Naive thymus-derived CD4-positive, alpha-beta T cell (primary cell): Measurements from ENCODE around the gene MREG. TPM values are rescaled to one million over a fixed set of nuclear protein-coding genes. Genes with fewer than 3 reads are reported as not detected.

Experiments
- ATAC-seq: fragments of 150-1000 bp; cut with Tn5 transposase; 2 replicates; pipeline ENCODE4 v1.10.0; 2021; ENCODE audit warnings: mild to moderate bottlenecking, moderate library complexity
- CTCF ChIA-PET: fragments of 350-600 bp; sonication (Branson Sonifier 250); formaldehyde crosslinking; loops from one replicate; lab custom pipeline; 2021; ENCODE audit warnings: antibody characterized with exemption; lab: Charles Lee
- POLR2A ChIA-PET: fragments of 350-600 bp; sonication (Branson Sonifier 250); formaldehyde crosslinking; loops from one replicate; lab custom pipeline; 2021; ENCODE audit warnings: antibody characterized with exemption, inconsistent platforms; lab: Charles Lee
- DNase-seq, 9 donors: peaks; one replicate each; pipeline versions ENCODE4 v3.0.0 to v3.0.0-alpha.2; 2020 to 2022; ENCODE audit warnings: mixed read lengths in 1 of 9
- H3K27ac ChIP-seq: one replicate; pipeline ENCODE4 v1.7.0; 2013; ENCODE audit warnings: mild to moderate bottlenecking, low read depth, low read length, moderate library complexity
- H3K27me3 ChIP-seq, 2 donors: one replicate each; pipeline ENCODE4 v1.7.0; 2013; ENCODE audit warnings: low read length in 2 of 2, mild to moderate bottlenecking in 2 of 2, moderate library complexity in 2 of 2; ENCODE audit not compliant: control insufficient read depth in 2 of 2, insufficient read depth in 2 of 2
- H3K36me3 ChIP-seq, 3 experiments: 1 replicate in 2 of 3; 2 replicates in 1 of 3; pipeline ENCODE4 v1.7.0; 2013; ENCODE audit warnings: low read length in 3 of 3, mild to moderate bottlenecking in 3 of 3, moderate library complexity in 1 of 3; ENCODE audit not compliant: insufficient read depth in 3 of 3, control insufficient read depth in 2 of 3
- H3K4me1 ChIP-seq, 2 donors: one replicate each; pipeline ENCODE4 v1.7.0; 2013; ENCODE audit warnings: low read length in 2 of 2, mild to moderate bottlenecking in 2 of 2, moderate library complexity in 1 of 2; ENCODE audit not compliant: control insufficient read depth in 2 of 2, insufficient read depth in 2 of 2
- H3K4me3 ChIP-seq: 2 replicates; pipeline ENCODE4 v1.7.0; 2013; ENCODE audit warnings: mild to moderate bottlenecking, low read length
- H3K9me3 ChIP-seq, 3 experiments: 1 replicate in 2 of 3; 2 replicates in 1 of 3; pipeline ENCODE4 v1.7.0; 2013; ENCODE audit warnings: low read length in 3 of 3; ENCODE audit not compliant: control insufficient read depth in 2 of 3
- H3K27ac Mint-ChIP-seq, 9 donors: one replicate each; pipeline ENCODE4 v1.8.0; 2020 to 2022; ENCODE audit warnings: mixed read lengths in 9 of 9, mild to moderate bottlenecking in 8 of 9, moderate library complexity in 5 of 9, inconsistent platforms in 2 of 9
- H3K27me3 Mint-ChIP-seq, 5 donors: one replicate each; pipeline ENCODE4 v1.8.0; 2021 to 2022; ENCODE audit warnings: mixed read lengths in 5 of 5, mild to moderate bottlenecking in 1 of 5
- H3K36me3 Mint-ChIP-seq, 5 donors: one replicate each; pipeline ENCODE4 v1.8.0; 2020 to 2022; ENCODE audit warnings: mixed read lengths in 5 of 5, mild to moderate bottlenecking in 3 of 5, inconsistent platforms in 1 of 5
- H3K4me1 Mint-ChIP-seq, 7 donors: one replicate each; pipeline ENCODE4 v1.8.0; 2020 to 2022; ENCODE audit warnings: mixed read lengths in 7 of 7, mild to moderate bottlenecking in 3 of 7, inconsistent platforms in 1 of 7
- H3K4me3 Mint-ChIP-seq, 10 donors: one replicate each; pipeline ENCODE4 v1.8.0; 2020 to 2022; ENCODE audit warnings: mild to moderate bottlenecking in 10 of 10, mixed read lengths in 10 of 10, moderate library complexity in 6 of 10, inconsistent platforms in 2 of 10
- H3K9me3 Mint-ChIP-seq, 11 donors: one replicate each; pipeline ENCODE4 v1.8.0; 2020 to 2022; ENCODE audit warnings: mixed read lengths in 11 of 11, mild to moderate bottlenecking in 4 of 11, inconsistent platforms in 1 of 11, moderate library complexity in 1 of 11
- intact Hi-C, 2 donors: fragments of 100-400 bp; cut with micrococcal nuclease; formaldehyde crosslinking; loops; one replicate each; pipeline ENCODE4 v1.15.1; 2023
- polyA plus RNA-seq, 2 donors: library from polyadenylated mRNA; unstranded; fragments of 300-500 nt; fragmentation: Illumina TruSeq; gene quantifications; one replicate each; pipeline ENCODE4 v1.2.3, GENCODE V29; 2021
- total RNA-seq, 6 experiments: library from RNA in 5 of 6; stranded (reverse) in 5 of 6; gene quantifications; 1 replicate in 5 of 6; 2 replicates in 1 of 6; pipeline ENCODE4 v1.2.3 and lab custom pipeline; 2021 to 2026

MREG gene
- total and polyA plus RNA-seq, 7 experiments from 2014 or later, result 0.39 to 8.5 (median 6.1) TPM

DNA sequence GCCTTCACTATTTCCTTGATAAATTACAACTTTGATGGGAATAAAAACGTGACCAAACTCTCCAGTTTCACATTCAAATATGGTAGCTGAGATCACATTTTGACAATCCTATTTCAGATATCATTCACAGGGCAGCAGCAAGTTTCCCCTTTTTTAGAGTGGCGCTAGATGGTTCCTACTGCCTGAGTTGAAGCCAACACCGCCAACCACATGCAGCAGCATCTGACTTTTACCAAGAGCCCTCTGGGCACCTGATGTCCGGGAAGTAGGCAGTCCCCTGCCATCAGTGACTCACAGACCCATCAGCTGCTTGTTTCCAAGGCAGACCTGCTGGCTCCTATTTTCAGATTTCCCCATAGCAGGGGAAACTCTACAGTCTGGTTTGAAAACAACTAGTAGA is 4.0 kb upstream of the MREG start:
- H3K27me3 ChIP-seq, result no peaks in the 10 kb centered on the region
- intact Hi-C loops, result loop anchor here (2.0 to 5.0 kb wide), 2 partner anchors 1209 to 1210 kb away; partner anchors contain the start of gene BARD1 (in 2 of the 2)
- DNase-seq (no peak), ATAC-seq (no peak)
- Mint-ChIP-seq H3K36me3 (peaks cover 0 to 18% (median 10%) of the 10 kb centered on the region in 5 donors), H3K4me1 (peaks cover 17 to 56% (median 52%) of the 10 kb centered on the region in 7 donors), H3K4me3 (peak overlapping the region in 2 of 10 donors; percentile 26 to 65), H3K9me3 (peaks cover 0 to 5% (median 0%) of the 10 kb centered on the region in 11 donors), H3K27me3 (peaks cover 0 to 4% (median 0%) of the 10 kb centered on the region in 5 donors), H3K27ac (peak overlapping the region in 3 of 9 donors; percentile 9 to 87 (median 81))
- POLR2A ChIA-PET, result interaction anchor here (1.3 kb wide), 1 partner anchor 706 kb away, joined by 3 read pairs; the partner anchor contains the start of gene ATIC
- CTCF ChIA-PET, result no interaction called here
- no peak overlapping the region for H3K27ac ChIP-seq
- peaks cover 0 to 3% (median 0%) of the 10 kb centered on the region in 3 experiments for H3K36me3 ChIP-seq
- H3K4me1 ChIP-seq, result peaks cover 29 to 30% of the 10 kb centered on the region in 2 donors
- no peak overlapping the region for H3K4me3 ChIP-seq
- H3K9me3 ChIP-seq, result no peaks in the 10 kb centered on the region

DNA sequence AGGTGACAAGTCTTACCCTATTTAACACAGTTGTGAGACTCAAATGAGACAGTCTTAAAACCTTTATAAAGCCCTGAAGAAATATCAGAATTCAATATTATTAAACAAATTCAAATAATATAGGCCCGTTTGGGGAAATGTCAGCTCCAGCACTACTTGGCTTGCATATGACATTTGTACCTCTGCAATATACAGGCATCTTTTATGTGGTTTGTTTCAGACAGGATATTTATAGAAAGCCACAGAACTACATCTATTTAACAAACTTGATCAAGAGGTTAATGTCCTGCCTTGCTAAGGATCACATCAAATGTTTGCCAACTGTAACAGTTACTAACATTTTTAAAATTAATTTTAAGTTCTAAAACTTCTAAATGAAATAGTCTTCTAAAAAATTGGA is 3.2 kb upstream of the MREG start:
- CTCF ChIA-PET, result interaction anchor here (0.6 to 1.8 kb wide), 6 partner anchors 11 to 98 kb away, joined by 3 to 8 read pairs (median 4); no protein-coding TSS in a partner anchor
- H3K27ac Mint-ChIP-seq, result peak overlapping the region in 8 of 9 donors; percentile 9 to 95 (median 82)
- peak overlapping the region in 8 of 10 donors; percentile 1 to 67 (median 58) for H3K4me3 Mint-ChIP-seq
- H3K36me3 ChIP-seq, result peaks cover 0 to 3% (median 0%) of the 10 kb centered on the region in 3 experiments
- H3K4me1 ChIP-seq, result peaks cover 30 to 31% of the 10 kb centered on the region in 2 donors
- H3K9me3 Mint-ChIP-seq, result peaks cover 0 to 5% (median 0%) of the 10 kb centered on the region in 11 donors
- H3K27ac ChIP-seq, result peak overlapping the region; percentile 36
- no peaks in the 10 kb centered on the region for H3K9me3 ChIP-seq
- no peak overlapping the region for H3K4me3 ChIP-seq
- H3K36me3 Mint-ChIP-seq, result peaks cover 0 to 15% (median 10%) of the 10 kb centered on the region in 5 donors
- ATAC-seq (no peak), DNase-seq (peak in 4 of 9 donors; percentile 20 to 34 (median 29))
- intact Hi-C loops, result loop anchor here (1.0 to 5.0 kb wide), 4 partner anchors 16 to 1209 kb away; partner anchors contain the start of genes BARD1 (in 2 of the 2) and SMARCAL1 (in 1 of the 2)
- H3K4me1 Mint-ChIP-seq, result peaks cover 23 to 62% (median 58%) of the 10 kb centered on the region in 7 donors
- H3K27me3 Mint-ChIP-seq, result peaks cover 0 to 4% (median 0%) of the 10 kb centered on the region in 5 donors
- no peaks in the 10 kb centered on the region for H3K27me3 ChIP-seq
- POLR2A ChIA-PET, result interaction anchor here (1.3 to 1.7 kb wide), 2 partner anchors 92 to 705 kb away, joined by 3 to 5 read pairs; partner anchors contain the start of gene ATIC

DNA sequence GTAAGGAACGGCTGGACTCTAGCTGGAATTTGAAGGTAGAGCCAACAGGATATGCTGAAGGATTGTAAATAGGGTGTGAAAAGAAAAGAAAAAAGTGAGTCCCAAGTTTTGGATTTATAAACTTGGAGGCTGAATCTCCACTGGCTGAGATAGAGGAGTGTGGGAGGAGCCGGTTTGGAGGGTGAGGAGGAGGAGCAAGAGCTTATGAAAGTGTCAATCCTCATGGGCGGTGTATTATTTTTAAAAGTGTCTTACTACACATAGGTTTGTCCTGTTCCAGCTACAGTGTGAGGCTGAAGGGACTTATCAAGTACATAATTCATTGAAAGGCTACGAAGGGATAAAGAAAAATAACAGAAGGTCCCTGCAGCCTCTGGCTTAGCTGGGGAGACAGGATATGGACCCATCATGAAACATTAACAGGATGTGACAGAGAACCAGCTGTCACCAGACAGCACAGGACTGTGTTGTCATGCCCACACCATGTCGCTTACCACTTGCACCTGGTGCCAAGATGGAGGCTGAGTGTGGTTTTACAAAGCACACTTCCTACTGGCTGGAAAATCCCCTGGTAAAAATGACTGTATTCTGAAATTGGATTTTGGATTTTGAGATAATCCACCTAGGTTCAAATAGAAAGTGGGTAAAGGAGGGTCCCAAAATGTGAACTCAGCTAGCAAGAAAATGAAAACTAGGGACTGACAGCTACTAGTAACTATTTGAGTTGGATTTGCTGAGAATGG is 2.5 kb upstream of the MREG start:
- ChIA-PET POLR2A (interaction anchor here (1.3 to 1.7 kb wide), 2 partner anchors 93 to 704 kb away, joined by 3 to 5 read pairs; partner anchors contain the start of gene ATIC), CTCF (interaction anchor here (0.7 to 1.8 kb wide), 6 partner anchors 18 to 99 kb away, joined by 3 to 8 read pairs (median 4); no protein-coding TSS in a partner anchor)
- H3K27ac ChIP-seq, result peak overlapping the region; percentile 36
- ATAC-seq (peak; percentile 72), DNase-seq (peak in 8 of 9 donors; percentile 28 to 63 (median 48))
- peaks cover 0 to 5% (median 0%) of the 10 kb centered on the region in 11 donors for H3K9me3 Mint-ChIP-seq
- H3K27me3 Mint-ChIP-seq, result peaks cover 0 to 4% (median 0%) of the 10 kb centered on the region in 5 donors
- H3K36me3 ChIP-seq, result peaks cover 0 to 3% (median 0%) of the 10 kb centered on the region in 3 experiments
- H3K4me1 ChIP-seq, result peaks cover 30 to 31% of the 10 kb centered on the region in 2 donors
- H3K36me3 Mint-ChIP-seq, result peaks cover 0 to 15% (median 11%) of the 10 kb centered on the region in 5 donors
- no peaks in the 10 kb centered on the region for H3K27me3 ChIP-seq
- H3K4me3 ChIP-seq, result no peak overlapping the region
- H3K27ac Mint-ChIP-seq, result peak overlapping the region; percentile 70 to 95 (median 82)
- H3K9me3 ChIP-seq, result no peaks in the 10 kb centered on the region
- peak overlapping the region; percentile 1 to 76 (median 59) for H3K4me3 Mint-ChIP-seq
- intact Hi-C loops, result loop anchor here (1.0 to 5.0 kb wide), 4 partner anchors 16 to 1209 kb away; partner anchors contain the start of genes BARD1 (in 2 of the 2) and SMARCAL1 (in 1 of the 2)
- peaks cover 27 to 68% (median 58%) of the 10 kb centered on the region in 7 donors for H3K4me1 Mint-ChIP-seq

DNA sequence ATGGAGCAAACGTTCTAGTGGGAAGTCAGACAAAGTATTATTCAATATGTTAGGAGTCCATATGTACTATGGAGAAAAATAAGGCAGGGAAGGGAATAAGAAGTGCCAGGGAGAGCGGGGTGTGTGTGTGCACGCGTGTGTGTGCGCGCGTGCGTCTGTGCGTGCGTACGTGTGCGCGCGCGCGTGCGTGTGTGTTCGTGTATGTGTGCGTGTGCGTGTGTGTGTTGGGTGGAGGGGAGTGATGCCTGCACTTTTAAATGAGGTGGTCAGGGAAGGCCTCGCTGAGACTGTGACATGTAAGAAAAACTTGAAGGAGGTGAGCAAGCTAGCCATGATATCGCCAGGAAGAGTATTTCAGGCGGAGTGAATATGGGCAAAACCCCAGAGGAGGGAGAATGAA is 1.6 kb upstream of the MREG start:
- Histone ChIP-seq H3K9me3 (no peaks in the 10 kb centered on the region), H3K4me1 (peaks cover 30 to 31% of the 10 kb centered on the region in 2 donors), H3K36me3 (peaks cover 0 to 3% (median 0%) of the 10 kb centered on the region in 3 experiments), H3K27ac (no peak overlapping the region), H3K27me3 (no peaks in the 10 kb centered on the region), H3K4me3 (no peak overlapping the region)
- H3K4me1 Mint-ChIP-seq, result peaks cover 27 to 68% (median 58%) of the 10 kb centered on the region in 7 donors
- peak overlapping the region in 8 of 9 donors; percentile 63 to 95 (median 82) for H3K27ac Mint-ChIP-seq
- H3K36me3 Mint-ChIP-seq, result peaks cover 0 to 13% (median 12%) of the 10 kb centered on the region in 5 donors
- peaks cover 0 to 4% (median 0%) of the 10 kb centered on the region in 5 donors for H3K27me3 Mint-ChIP-seq
- ATAC-seq, result no peak
- DNase-seq, result no peak
- H3K9me3 Mint-ChIP-seq, result peaks cover 0 to 5% (median 0%) of the 10 kb centered on the region in 11 donors
- H3K4me3 Mint-ChIP-seq, result peak overlapping the region in 9 of 10 donors; percentile 3 to 91 (median 58)
- ChIA-PET CTCF (interaction anchor here (1.8 kb wide), 1 partner anchor 18 kb away, joined by 8 read pairs; no protein-coding TSS in a partner anchor), POLR2A (interaction anchor here (1.7 kb wide), 1 partner anchor 94 kb away, joined by 5 read pairs; no protein-coding TSS in a partner anchor)
- intact Hi-C loops, result loop anchor here (5.0 kb wide), 3 partner anchors 397 to 1208 kb away; partner anchors contain the start of genes ATIC (in 2 of the 2), BARD1 (in 1 of the 2) and SMARCAL1 (in 1 of the 2)

DNA sequence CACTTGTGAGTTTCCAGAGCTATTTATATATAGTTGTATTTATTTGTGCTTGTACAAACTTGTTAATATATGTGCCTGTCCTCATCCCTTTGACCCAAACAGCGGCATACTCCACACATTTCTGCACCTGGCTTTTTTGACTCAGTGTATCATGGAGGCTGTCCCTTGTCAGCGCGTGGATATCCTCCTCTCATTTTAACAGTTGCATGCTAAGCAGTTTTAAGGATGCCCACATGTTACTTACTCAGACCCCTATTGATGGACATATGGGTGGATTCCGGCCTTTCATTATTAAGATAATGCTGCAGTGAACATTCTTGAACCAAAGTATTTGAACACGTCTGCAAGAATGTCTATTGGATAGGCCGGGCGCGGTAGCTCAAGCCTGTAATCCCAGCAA is 655 bp upstream of the MREG start:
- Histone ChIP-seq H3K27me3 (no peaks in the 10 kb centered on the region), H3K27ac (no peak overlapping the region), H3K4me1 (peaks cover 30 to 31% of the 10 kb centered on the region in 2 donors), H3K4me3 (no peak overlapping the region), H3K9me3 (no peaks in the 10 kb centered on the region), H3K36me3 (peaks cover 0 to 3% (median 0%) of the 10 kb centered on the region in 3 experiments)
- intact Hi-C loops, result loop anchor here (5.0 kb wide), 2 partner anchors 398 to 702 kb away; partner anchors contain the start of genes ATIC (in 2 of the 2) and SMARCAL1 (in 1 of the 2)
- DNase-seq (no peak), ATAC-seq (no peak)
- Mint-ChIP-seq H3K36me3 (peaks cover 0 to 14% (median 10%) of the 10 kb centered on the region in 5 donors), H3K9me3 (peaks cover 0 to 5% (median 0%) of the 10 kb centered on the region in 11 donors), H3K4me1 (peaks cover 27 to 70% (median 58%) of the 10 kb centered on the region in 7 donors), H3K4me3 (peak overlapping the region; percentile 53 to 93 (median 78)), H3K27ac (peak overlapping the region in 1 of 9 donors; percentile 68), H3K27me3 (peaks cover 0 to 4% (median 0%) of the 10 kb centered on the region in 5 donors)
- ChIA-PET POLR2A (interaction anchor here (0.6 kb wide), 2 partner anchors 21 to 491 kb away, joined by 3 to 4 read pairs; no protein-coding TSS in a partner anchor), CTCF (interaction anchor here (0.7 to 1.1 kb wide), 4 partner anchors 8 to 63 kb away, joined by 3 read pairs; no protein-coding TSS in a partner anchor)
